A673 (cell line): ENCODE results near the gene RFPL3.

Source experiments
- EZH2 ChIP-seq: fragments of 200-600 bp; sonication (generic); IDR thresholded peaks from 2 replicates; pipeline ENCODE4 v1.6.1; 2017; ENCODE audit warnings: borderline replicate concordance, low read depth, mild to moderate bottlenecking, mixed read lengths, antibody characterized with exemption, low read length; ENCODE audit not compliant: poor library complexity, severe bottlenecking
- TF ChIP-seq, protein P1 (sequence below): fragments of 300-800, 200-600 bp; sonication (generic); conservative IDR thresholded peaks from 2 replicates; pipeline ENCODE4 v1.5.1; 2017; ENCODE audit warnings: low read depth, mild to moderate bottlenecking, antibody characterized with exemption, low read length, moderate library complexity, mixed read lengths

DNA sequence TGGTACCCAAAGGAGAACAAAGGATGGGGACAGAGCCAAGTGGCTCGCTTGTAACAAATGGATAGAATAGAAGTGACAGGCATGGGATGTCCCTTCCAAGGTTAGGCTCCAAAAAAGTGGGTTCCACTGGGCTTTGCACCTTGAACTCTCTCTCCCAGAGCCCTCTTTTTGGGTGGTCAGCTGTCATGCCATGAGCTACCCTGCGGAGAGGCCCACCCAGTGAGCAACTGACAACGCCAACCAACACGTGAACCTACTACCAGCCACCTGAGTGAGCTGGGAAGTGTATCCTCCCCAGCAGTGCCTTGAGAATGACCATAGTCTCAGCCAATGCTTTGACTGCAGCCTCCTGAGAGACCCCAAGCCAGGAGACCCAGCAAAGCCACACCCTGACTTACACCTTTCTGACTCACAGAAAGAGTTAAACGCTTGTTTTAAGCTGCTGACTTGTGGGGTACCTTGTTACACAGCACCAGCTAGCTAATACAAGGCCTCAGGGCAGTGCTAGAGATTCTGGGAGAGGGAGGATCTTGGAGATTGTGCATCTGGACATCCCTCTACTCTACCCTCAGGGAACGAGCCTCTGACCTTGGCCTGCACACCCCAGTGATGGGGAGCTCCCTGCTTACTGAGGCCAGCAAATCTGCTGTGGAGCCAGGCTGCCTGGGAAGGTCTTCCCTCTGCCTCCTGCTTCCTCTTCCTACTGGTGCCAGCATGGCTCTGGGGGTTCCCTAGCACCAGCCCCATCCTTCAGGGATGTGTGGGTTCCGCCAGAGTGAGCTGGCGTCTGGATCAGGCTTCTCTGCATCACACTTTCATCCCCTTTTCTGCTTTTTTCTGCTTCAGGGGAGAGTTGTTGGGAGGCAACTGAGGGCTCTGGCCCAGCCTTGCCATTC, 29.1 kb upstream of the RFPL3 start:
- TF ChIP-seq, protein P1, sequence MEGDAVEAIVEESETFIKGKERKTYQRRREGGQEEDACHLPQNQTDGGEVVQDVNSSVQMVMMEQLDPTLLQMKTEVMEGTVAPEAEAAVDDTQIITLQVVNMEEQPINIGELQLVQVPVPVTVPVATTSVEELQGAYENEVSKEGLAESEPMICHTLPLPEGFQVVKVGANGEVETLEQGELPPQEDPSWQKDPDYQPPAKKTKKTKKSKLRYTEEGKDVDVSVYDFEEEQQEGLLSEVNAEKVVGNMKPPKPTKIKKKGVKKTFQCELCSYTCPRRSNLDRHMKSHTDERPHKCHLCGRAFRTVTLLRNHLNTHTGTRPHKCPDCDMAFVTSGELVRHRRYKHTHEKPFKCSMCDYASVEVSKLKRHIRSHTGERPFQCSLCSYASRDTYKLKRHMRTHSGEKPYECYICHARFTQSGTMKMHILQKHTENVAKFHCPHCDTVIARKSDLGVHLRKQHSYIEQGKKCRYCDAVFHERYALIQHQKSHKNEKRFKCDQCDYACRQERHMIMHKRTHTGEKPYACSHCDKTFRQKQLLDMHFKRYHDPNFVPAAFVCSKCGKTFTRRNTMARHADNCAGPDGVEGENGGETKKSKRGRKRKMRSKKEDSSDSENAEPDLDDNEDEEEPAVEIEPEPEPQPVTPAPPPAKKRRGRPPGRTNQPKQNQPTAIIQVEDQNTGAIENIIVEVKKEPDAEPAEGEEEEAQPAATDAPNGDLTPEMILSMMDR, result no peak
- TF ChIP-seq EZH2, result no peak
